HepG2 (cell line): ENCODE results near the gene FTCD. TPM values are rescaled to one million over a fixed set of nuclear protein-coding genes. Genes with fewer than 3 reads are reported as not detected.

Experiments
- ATAC-seq: fragments of 200-7000 bp; cut with Tn5 transposase; 3 replicates; pipeline ENCODE4 v1.9.1; 2020; ENCODE audit warnings: mild to moderate bottlenecking, moderate library complexity
- BruUV-seq: library from RNA; stranded (reverse); fragments of 400-500 nt; replicated peaks from 2 replicates; lab custom pipeline; 2021; lab: Mats Ljungman, UMichigan
- CTCF ChIA-PET: fragments of 300-600 bp; formaldehyde crosslinking; extraction: SDS; loops from one replicate; lab custom pipeline; 2021; ENCODE audit warnings: low total read pairs, inconsistent platforms, low intra/inter-chr PET ratio; lab: Yijun Ruan, JAX
- POLR2A ChIA-PET: fragments of 350-600 bp; sonication (Branson Sonifier 250); formaldehyde crosslinking; loops from one replicate; lab custom pipeline; 2020; ENCODE audit warnings: antibody characterized with exemption, inconsistent platforms; lab: Yijun Ruan, JAX
- DNase-seq: peaks from one replicate; pipeline ENCODE4 v3.0.0-alpha.2; 2015; ENCODE audit warnings: low spot score
- FAIRE-seq: peaks from 3 replicates; lab custom pipeline; 2011; peaks lifted over from hg19 to GRCh38; lab: Jason Lieb, UNC
- H2AFZ ChIP-seq: one replicate; pipeline ENCODE4 v1.6.1; 2011; ENCODE audit warnings: low read length, inconsistent platforms
- H3K27ac ChIP-seq: fragments of 300-600 bp; 3 replicates; pipeline ENCODE4 v1.8.0; 2011; ENCODE audit warnings: mixed run types, mild to moderate bottlenecking, mixed read lengths, low read length, inconsistent platforms; ENCODE audit not compliant: insufficient read depth; ENCODE audit errors: extremely low read length
- H3K27me3 ChIP-seq, 2 experiments: fragments of 200-600 bp in 1 of 2; 2 replicates in 1 of 2; 3 replicates in 1 of 2; pipeline versions ENCODE4 v1.6.0 to v1.8.0; 2011; ENCODE audit warnings: low read length in 2 of 2, mild to moderate bottlenecking in 2 of 2, moderate library complexity in 2 of 2, inconsistent platforms in 1 of 2; ENCODE audit not compliant: insufficient read depth in 2 of 2, control insufficient read depth in 1 of 2
- H3K36me3 ChIP-seq, 2 experiments: fragments of 200-600 bp in 1 of 2; replicated peaks in 1 of 2; 2 replicates in 1 of 2; 3 replicates in 1 of 2; pipeline versions ENCODE4 v1.5.1 to v1.8.0; 2011; ENCODE audit warnings: low read length in 2 of 2, inconsistent platforms in 1 of 2; ENCODE audit not compliant: insufficient read depth in 2 of 2, control insufficient read depth in 1 of 2
- H3K4me1 ChIP-seq: 2 replicates; pipeline ENCODE4 v1.5.1; 2012; ENCODE audit warnings: low read length, inconsistent platforms; ENCODE audit not compliant: insufficient read depth
- H3K4me2 ChIP-seq: 2 replicates; pipeline ENCODE4 v1.6.0; 2011; ENCODE audit warnings: low read depth, low read length, inconsistent platforms
- H3K4me3 ChIP-seq, 3 experiments: fragments of 200-600 bp in 1 of 3; sonication (generic), shearing (Covaris generic) in 1 of 3; replicated peaks in 1 of 3; 2 replicates each; pipeline ENCODE4 v1.5.1; 2011 to 2016; ENCODE audit warnings: low read length in 3 of 3, inconsistent platforms in 2 of 3, low read depth in 2 of 3, mild to moderate bottlenecking in 2 of 3, control low read depth in 1 of 3, mixed read lengths in 1 of 3; ENCODE audit not compliant: insufficient read depth in 1 of 3
- H3K79me2 ChIP-seq: one replicate; pipeline ENCODE4 v1.6.1; 2011; ENCODE audit warnings: low read length, inconsistent platforms; ENCODE audit not compliant: insufficient read depth
- H3K9ac ChIP-seq: 2 replicates; pipeline ENCODE4 v1.6.0; 2011; ENCODE audit warnings: mild to moderate bottlenecking, low read depth, low read length, inconsistent platforms; ENCODE audit not compliant: insufficient read depth
- H3K9me3 ChIP-seq: 2 replicates; pipeline ENCODE4 v1.5.1; 2012; ENCODE audit warnings: mild to moderate bottlenecking, low read length
- H4K20me1 ChIP-seq: 2 replicates; pipeline ENCODE4 v1.6.0; 2011; ENCODE audit warnings: inconsistent platforms, mild to moderate bottlenecking, low read length, moderate library complexity; ENCODE audit not compliant: insufficient read depth
- AHR ChIP-seq: IDR thresholded peaks from 2 replicates; pipeline ENCODE4 v1.6.1; 2018; ENCODE audit warnings: missing genetic modification reagents, missing compliant biosample characterization
- FOXK2 ChIP-seq: fragments of 450-650 bp; IDR thresholded peaks from 2 replicates; pipeline ENCODE4 v1.6.1; 2016
- HNF4A ChIP-seq: sonication (generic); formaldehyde crosslinking; IDR thresholded peaks from 2 replicates; pipeline ENCODE4 v1.4.0; 2020; ENCODE audit warnings: missing genetic modification reagents
- HOXA3 ChIP-seq: sonication (generic); formaldehyde crosslinking; IDR thresholded peaks from 2 replicates; pipeline ENCODE4 v1.5.0; 2020; ENCODE audit warnings: missing genetic modification reagents
- HOXA7 ChIP-seq: sonication (generic); formaldehyde crosslinking; IDR thresholded peaks from 2 replicates; pipeline ENCODE4 v1.8.1; 2022; ENCODE audit warnings: mild to moderate bottlenecking, missing genetic modification reagents, moderate library complexity
- SOX6 ChIP-seq, 2 experiments: fragments of 450-650 bp in 1 of 2; sonication (generic) in 1 of 2; formaldehyde crosslinking in 1 of 2; IDR thresholded peaks; 2 replicates each; pipeline versions ENCODE4 v1.4.0 to v1.6.1; 2017 to 2020; ENCODE audit warnings: antibody characterized with exemption in 1 of 2, mild to moderate bottlenecking in 1 of 2, missing genetic modification reagents in 1 of 2
- SUZ12 ChIP-seq: fragments of 150-350 bp; IDR thresholded peaks from 2 replicates; pipeline ENCODE4 v1.6.1; 2014; ENCODE audit warnings: low read depth, low read length
- TCF12 ChIP-seq, 2 experiments: fragments of 450-650 bp in 1 of 2; sonication (generic) in 1 of 2; formaldehyde crosslinking in 1 of 2; IDR thresholded peaks; 2 replicates each; pipeline versions ENCODE4 v1.6.1 to v1.8.0; 2017 to 2022; ENCODE audit warnings: antibody characterized with exemption in 1 of 2, mild to moderate bottlenecking in 1 of 2, missing genetic modification reagents in 1 of 2, moderate library complexity in 1 of 2
- ZBTB1 ChIP-seq: sonication (generic); formaldehyde crosslinking; IDR thresholded peaks from 2 replicates; pipeline ENCODE4 v1.4.0; 2020; ENCODE audit warnings: missing genetic modification reagents, borderline replicate concordance
- ZFP82 ChIP-seq: sonication (generic); formaldehyde crosslinking; IDR thresholded peaks from 2 replicates; pipeline ENCODE4 v1.5.1; 2020; ENCODE audit warnings: mild to moderate bottlenecking, missing genetic modification reagents, borderline replicate concordance
- ZNF543 ChIP-seq: sonication (generic); formaldehyde crosslinking; IDR thresholded peaks from 2 replicates; pipeline ENCODE4 v1.4.0; 2020; ENCODE audit warnings: mild to moderate bottlenecking, missing genetic modification reagents
- WGBS: methylation state at CpG from one replicate; pipeline ENCODE4 v1.1.6; 2017; ENCODE audit warnings: low lambda C conversion rate; 5-methylcytosine and 5-hydroxymethylcytosine counted together
- in situ Hi-C: cut with HindIII; loops from 2 replicates; pipeline ENCODE4 v1.10.0; 2017; ENCODE audit warnings: low pct_unique_long_range_greater_than_20kb; ENCODE audit not compliant: extremely low pct_ligation_motif_present
- intact Hi-C: fragments of 100-400 bp; cut with micrococcal nuclease; formaldehyde crosslinking; loops from one replicate; pipeline ENCODE4 v1.10.0; 2022; ENCODE audit not compliant: unreplicated experiment
- polyA plus RNA-seq, 8 experiments: library from polyadenylated mRNA; depleted of rRNA in 3 of 8; stranded (reverse) in 7 of 8; unstranded in 1 of 8; fragments of >200 nt; fragmentation: Illumina TruSeq in 4 of 8; extraction: Trizol in 4 of 8; gene quantifications; 2 replicates each; pipeline versions ENCODE4 v1.2.1 to v1.2.3, GENCODE V29; 2011 to 2016; ENCODE audit warnings: low read depth in 4 of 8, missing spikeins in 1 of 8, mixed read lengths in 1 of 8; ENCODE audit not compliant: insufficient read depth in 1 of 8
- total RNA-seq, 5 experiments: library from RNA; depleted of rRNA; stranded (reverse); fragments of >200 nt; fragmentation: Illumina TruSeq; extraction: Trizol; gene quantifications; 2 replicates each; pipeline ENCODE4 v1.2.3, GENCODE V29; 2016; ENCODE audit warnings: low read depth in 1 of 5
- TF ChIP-seq, protein P1 (sequence below): sonication (generic); formaldehyde crosslinking; IDR thresholded peaks from 2 replicates; pipeline ENCODE4 v1.4.0; 2020; ENCODE audit warnings: mild to moderate bottlenecking, missing genetic modification reagents
- TF ChIP-seq, protein P2 (sequence below): sonication (generic); formaldehyde crosslinking; IDR thresholded peaks from 2 replicates; pipeline ENCODE4 v1.4.0; 2020; ENCODE audit warnings: missing genetic modification reagents
- TF ChIP-seq, protein P3 (sequence below): sonication (generic); formaldehyde crosslinking; IDR thresholded peaks from 2 replicates; pipeline ENCODE4 v1.5.0; 2020; ENCODE audit warnings: missing genetic modification reagents, mild to moderate bottlenecking, borderline replicate concordance
- TF ChIP-seq, protein P4 (sequence below): IDR thresholded peaks from 2 replicates; pipeline ENCODE4 v1.6.1; 2012; ENCODE audit warnings: low read length, improper control_type of control experiment

Gene FTCD
- total and polyA plus RNA-seq, 2 of the 13 experiments (the other 11 are each of a cell fraction or from before 2014, with no cell fraction given): 75.7 to 105 TPM

DNA sequence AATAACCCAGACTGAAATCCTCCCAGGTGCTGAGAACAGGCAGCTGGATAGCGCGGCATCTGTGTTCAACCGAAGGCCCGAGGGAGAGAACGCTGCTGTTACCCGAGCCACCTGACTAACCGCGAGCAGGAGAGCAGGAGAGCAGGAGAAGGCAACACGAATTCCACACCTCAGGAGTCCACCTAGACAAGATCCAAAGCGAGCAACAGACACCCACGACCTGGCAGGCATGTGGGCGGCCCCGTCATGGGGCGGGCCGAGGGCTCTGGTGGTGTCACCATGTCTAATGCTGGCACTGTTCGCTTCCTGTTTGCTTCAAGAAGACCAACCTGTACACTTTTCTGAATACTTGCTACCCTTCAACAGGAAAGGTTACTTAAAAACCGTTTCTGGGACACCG is 49.8 kb upstream of the FTCD start:
- Histone ChIP-seq H4K20me1 (no peaks in the 10 kb centered on the region), H3K27ac (no peak overlapping the region), H2AFZ (no peak overlapping the region), H3K4me2 (no peak overlapping the region)
- intact Hi-C loops (no loop called here), in situ Hi-C loops (no loop called here)
- ATAC-seq: no peak
- FAIRE-seq: no peak
- WGBS: 91% methylated on average over 11 of the region's 18 CpGs
- no peak for TF ChIP-seq AHR (CRISPR knock-in tag)
- TF ChIP-seq ZFP82 (CRISPR knock-in tag): no peak
- TF ChIP-seq FOXK2: no peak
- TF ChIP-seq, protein P1, sequence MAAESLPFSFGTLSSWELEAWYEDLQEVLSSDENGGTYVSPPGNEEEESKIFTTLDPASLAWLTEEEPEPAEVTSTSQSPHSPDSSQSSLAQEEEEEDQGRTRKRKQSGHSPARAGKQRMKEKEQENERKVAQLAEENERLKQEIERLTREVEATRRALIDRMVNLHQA (CRISPR knock-in tag): no peak
- TF ChIP-seq, protein P2, sequence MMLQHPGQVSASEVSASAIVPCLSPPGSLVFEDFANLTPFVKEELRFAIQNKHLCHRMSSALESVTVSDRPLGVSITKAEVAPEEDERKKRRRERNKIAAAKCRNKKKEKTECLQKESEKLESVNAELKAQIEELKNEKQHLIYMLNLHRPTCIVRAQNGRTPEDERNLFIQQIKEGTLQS (CRISPR knock-in tag): no peak
- TF ChIP-seq, all 625 proteins: peak for 0
- CTCF ChIA-PET: no interaction called here
- no peaks in the 10 kb centered on the region for H3K4me1 ChIP-seq
- DNase-seq: no peak
- H3K36me3 ChIP-seq: peaks cover 25 to 67% of the 10 kb centered on the region in 2 experiments
- POLR2A ChIA-PET: no interaction called here
- H3K4me3 ChIP-seq: no peak overlapping the region
- H3K79me2 ChIP-seq: no peaks in the 10 kb centered on the region
- no peaks in the 10 kb centered on the region for H3K9me3 ChIP-seq
- no peaks in the 10 kb centered on the region for H3K27me3 ChIP-seq
- H3K9ac ChIP-seq: no peak overlapping the region
- BruUV-seq: TSS peak; percentile 46

DNA sequence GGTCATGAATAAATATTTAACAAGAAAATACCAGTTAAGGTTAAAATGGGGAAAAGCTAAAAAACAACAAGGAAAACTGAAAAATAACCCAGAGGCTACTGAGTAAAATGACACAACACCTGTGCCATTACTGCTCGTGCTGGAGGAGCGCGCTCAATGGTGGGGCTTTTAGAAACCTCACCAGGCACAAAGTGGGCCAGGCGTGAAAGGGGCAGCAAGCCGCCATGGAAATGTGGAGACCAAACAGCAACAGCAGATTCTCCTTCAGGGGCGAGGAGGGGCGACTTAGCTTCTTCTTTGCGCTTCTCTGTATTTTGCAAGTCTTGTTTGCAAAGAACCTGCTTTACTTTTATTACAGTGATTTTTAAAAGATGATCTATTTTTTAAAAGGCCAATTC is 47.8 kb upstream of the FTCD start:
- Histone ChIP-seq H4K20me1 (0 out of 2 replicates have a peak, but pooled peaks cover 2% of the 10 kb centered on the region), H2AFZ (no peak overlapping the region), H3K9ac (no peak overlapping the region), H3K36me3 (peaks cover 26 to 72% of the 10 kb centered on the region in 2 experiments), H3K79me2 (no peaks in the 10 kb centered on the region), H3K9me3 (no peaks in the 10 kb centered on the region), H3K4me1 (no peaks in the 10 kb centered on the region), H3K27me3 (no peaks in the 10 kb centered on the region), H3K4me2 (no peak overlapping the region), H3K4me3 (no peak overlapping the region), H3K27ac (no peak overlapping the region)
- POLR2A ChIA-PET: no interaction called here
- WGBS: 93% methylated on average over 8 of the region's 8 CpGs
- CTCF ChIA-PET: no interaction called here
- BruUV-seq: no TSS peak
- ATAC-seq (no peak), DNase-seq (no peak), FAIRE-seq (no peak)
- in situ Hi-C loops: no loop called here
- intact Hi-C loops: no loop called here
- TF ChIP-seq ZBTB1 (CRISPR knock-in tag): no peak
- TF ChIP-seq HOXA3: no peak
- TF ChIP-seq SOX6 (IDR thresholded peaks at IDR 0.05): no peak
- no peak for TF ChIP-seq SOX6 (CRISPR knock-in tag; IDR thresholded peaks at IDR 0.05)
- TF ChIP-seq TCF12 (IDR thresholded peaks at IDR 0.05): no peak
- TF ChIP-seq TCF12 (CRISPR knock-in tag; IDR thresholded peaks at IDR 0.05): no peak
- TF ChIP-seq HOXA7 (CRISPR knock-in tag): no peak
- no peak for TF ChIP-seq HNF4A
- TF ChIP-seq ZNF543 (CRISPR knock-in tag): no peak
- TF ChIP-seq, protein P3, sequence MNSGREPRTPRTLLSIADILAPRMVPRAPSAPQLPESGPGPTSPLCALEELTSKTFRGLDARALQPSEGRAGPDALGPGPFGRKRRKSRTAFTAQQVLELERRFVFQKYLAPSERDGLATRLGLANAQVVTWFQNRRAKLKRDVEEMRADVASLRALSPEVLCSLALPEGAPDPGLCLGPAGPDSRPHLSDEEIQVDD (CRISPR knock-in tag): no peak
- TF ChIP-seq SUZ12: no peak
- TF ChIP-seq, protein P4, sequence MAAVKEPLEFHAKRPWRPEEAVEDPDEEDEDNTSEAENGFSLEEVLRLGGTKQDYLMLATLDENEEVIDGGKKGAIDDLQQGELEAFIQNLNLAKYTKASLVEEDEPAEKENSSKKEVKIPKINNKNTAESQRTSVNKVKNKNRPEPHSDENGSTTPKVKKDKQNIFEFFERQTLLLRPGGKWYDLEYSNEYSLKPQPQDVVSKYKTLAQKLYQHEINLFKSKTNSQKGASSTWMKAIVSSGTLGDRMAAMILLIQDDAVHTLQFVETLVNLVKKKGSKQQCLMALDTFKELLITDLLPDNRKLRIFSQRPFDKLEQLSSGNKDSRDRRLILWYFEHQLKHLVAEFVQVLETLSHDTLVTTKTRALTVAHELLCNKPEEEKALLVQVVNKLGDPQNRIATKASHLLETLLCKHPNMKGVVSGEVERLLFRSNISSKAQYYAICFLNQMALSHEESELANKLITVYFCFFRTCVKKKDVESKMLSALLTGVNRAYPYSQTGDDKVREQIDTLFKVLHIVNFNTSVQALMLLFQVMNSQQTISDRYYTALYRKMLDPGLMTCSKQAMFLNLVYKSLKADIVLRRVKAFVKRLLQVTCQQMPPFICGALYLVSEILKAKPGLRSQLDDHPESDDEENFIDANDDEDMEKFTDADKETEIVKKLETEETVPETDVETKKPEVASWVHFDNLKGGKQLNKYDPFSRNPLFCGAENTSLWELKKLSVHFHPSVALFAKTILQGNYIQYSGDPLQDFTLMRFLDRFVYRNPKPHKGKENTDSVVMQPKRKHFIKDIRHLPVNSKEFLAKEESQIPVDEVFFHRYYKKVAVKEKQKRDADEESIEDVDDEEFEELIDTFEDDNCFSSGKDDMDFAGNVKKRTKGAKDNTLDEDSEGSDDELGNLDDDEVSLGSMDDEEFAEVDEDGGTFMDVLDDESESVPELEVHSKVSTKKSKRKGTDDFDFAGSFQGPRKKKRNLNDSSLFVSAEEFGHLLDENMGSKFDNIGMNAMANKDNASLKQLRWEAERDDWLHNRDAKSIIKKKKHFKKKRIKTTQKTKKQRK: no peak
